GM06990 (cell line): ENCODE results near the gene PRPF19.

ENCODE experiments used
- DNase-seq: peaks from one replicate; pipeline ENCODE4 v3.0.0-alpha.2; 2011; ENCODE audit not compliant: insufficient read length; ENCODE audit errors: extremely low read depth
- H3K27me3 ChIP-seq: replicated peaks from 2 replicates; pipeline ENCODE4 v1.6.0; 2011; ENCODE audit warnings: low read length; ENCODE audit not compliant: control insufficient read depth, insufficient read depth
- H3K36me3 ChIP-seq: 2 replicates; pipeline ENCODE4 v1.5.1; 2011; ENCODE audit warnings: low read length; ENCODE audit not compliant: control insufficient read depth, insufficient read depth
- H3K4me3 ChIP-seq: replicated peaks from 2 replicates; pipeline ENCODE4 v1.5.1; 2011; ENCODE audit warnings: low read depth, mild to moderate bottlenecking, control low read depth, low read length
- TF ChIP-seq, protein P1 (sequence below): IDR thresholded peaks from 2 replicates; pipeline ENCODE4 v1.5.1; 2011; ENCODE audit warnings: low read length, control low read depth, mild to moderate bottlenecking, inconsistent platforms; ENCODE audit not compliant: insufficient read depth, poor library complexity, severe bottlenecking

PRPF19 gene

DNA sequence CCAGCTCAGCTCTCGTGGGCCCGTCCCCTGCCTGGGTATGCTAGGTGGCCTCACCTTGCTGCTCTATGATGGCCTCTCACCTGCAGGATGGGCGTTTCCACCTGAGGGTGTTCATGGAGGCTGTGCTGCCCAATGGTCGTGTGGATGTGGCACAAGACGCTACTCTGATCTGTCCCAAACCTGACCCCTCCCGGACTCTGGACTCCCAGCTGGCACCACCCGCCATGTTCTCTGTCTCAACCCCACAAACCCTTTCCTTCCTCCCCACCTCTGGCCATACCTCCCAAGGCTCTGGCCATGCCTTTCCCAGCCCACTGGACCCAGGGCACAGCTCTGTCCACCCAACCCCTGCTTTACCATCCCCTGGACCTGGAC is 36.9 kb downstream of the PRPF19 start:
- DNase-seq, result no peak

DNA sequence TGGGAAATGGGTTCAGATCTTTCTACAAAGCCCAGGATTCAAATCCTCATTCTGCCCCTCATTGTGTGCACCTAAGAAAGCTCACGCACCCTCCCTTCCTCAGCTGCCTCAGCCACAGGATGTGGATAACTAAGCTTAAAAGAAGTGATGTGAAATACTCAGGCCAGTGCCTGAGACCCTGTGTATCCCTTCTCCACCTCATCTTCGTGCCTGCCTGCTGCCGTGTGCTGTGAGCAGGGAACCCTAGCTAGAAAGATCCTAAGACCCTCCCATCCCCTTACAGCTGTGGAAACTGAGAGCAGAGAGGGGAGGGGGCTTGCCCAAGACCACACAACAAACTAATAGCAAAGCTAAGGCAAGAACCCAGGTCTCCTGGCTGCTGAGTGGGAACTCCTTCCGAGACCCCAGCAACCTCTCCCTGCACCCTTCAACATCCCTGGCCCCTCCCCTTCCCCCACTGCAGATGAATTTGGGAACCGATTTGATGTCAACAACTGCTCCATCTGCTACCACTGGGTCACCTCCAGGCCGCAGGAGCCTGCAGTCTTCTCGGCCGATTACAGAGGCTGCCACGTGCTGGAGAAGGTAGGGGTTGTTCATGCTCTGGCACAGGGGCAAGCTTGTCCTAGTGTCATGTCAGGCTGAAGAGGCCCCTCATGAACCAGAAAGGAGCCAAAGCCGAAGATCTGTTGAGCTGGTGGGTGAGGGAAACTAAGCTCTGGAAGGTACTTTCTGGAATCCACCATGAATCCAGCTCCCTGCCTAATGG is 37.5 kb downstream of the PRPF19 start:
- Histone ChIP-seq H3K36me3 (no peaks in the 10 kb centered on the region), H3K4me3 (no peak overlapping the region), H3K27me3 (no peaks in the 10 kb centered on the region; the same call in 1 of the 2 replicates)
- no peak for DNase-seq
- TF ChIP-seq, protein P1, sequence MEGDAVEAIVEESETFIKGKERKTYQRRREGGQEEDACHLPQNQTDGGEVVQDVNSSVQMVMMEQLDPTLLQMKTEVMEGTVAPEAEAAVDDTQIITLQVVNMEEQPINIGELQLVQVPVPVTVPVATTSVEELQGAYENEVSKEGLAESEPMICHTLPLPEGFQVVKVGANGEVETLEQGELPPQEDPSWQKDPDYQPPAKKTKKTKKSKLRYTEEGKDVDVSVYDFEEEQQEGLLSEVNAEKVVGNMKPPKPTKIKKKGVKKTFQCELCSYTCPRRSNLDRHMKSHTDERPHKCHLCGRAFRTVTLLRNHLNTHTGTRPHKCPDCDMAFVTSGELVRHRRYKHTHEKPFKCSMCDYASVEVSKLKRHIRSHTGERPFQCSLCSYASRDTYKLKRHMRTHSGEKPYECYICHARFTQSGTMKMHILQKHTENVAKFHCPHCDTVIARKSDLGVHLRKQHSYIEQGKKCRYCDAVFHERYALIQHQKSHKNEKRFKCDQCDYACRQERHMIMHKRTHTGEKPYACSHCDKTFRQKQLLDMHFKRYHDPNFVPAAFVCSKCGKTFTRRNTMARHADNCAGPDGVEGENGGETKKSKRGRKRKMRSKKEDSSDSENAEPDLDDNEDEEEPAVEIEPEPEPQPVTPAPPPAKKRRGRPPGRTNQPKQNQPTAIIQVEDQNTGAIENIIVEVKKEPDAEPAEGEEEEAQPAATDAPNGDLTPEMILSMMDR, result no peak

More for the DNA sequence above, 36.9 kb downstream of the PRPF19 start:
- no peak overlapping the region for H3K4me3 ChIP-seq
- TF ChIP-seq, protein P1, result no peak
- no peaks in the 10 kb centered on the region for H3K27me3 ChIP-seq
- no peaks in the 10 kb centered on the region for H3K36me3 ChIP-seq

DNA sequence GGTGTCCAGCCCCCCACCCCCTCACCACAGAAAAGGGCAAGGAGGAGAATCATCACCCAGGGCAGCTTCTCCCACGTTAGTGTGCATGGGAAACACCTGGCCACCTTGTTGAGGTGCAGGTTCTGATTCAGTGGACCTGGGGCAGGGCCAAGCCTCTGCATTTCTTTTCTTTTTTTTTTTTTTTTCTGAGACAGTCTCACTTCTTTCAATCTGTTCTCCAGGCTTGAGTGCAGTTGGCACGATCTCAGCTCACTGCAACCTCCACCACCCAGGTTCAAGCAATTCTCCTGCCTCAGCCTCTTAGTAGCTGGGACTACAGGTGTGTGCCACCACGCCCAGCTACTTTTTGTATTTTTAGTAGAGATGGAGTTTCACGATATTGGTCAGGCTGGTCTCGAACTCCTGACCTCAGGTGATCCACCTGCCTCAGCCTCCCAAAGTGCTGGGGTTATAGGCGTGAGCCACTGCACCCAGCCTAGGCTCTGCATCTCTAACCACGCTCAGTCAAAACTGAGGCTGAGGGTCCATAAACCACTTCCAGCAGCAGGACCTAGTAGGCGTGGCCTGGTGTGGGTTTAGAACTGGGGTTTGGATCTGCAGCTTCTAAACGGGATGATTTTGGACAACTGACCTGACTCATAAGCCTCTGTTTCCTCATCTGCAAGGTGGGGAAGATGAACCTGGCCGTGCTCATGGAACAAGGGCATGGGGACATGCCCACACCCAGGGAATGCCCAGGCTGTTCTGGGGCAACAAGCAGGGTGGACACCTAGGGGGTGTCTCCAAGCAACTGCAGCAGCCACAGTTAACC is 38.3 kb downstream of the PRPF19 start:
- DNase-seq, result no peak
- no peaks in the 10 kb centered on the region for H3K36me3 ChIP-seq
- TF ChIP-seq, protein P1, result no peak

DNA sequence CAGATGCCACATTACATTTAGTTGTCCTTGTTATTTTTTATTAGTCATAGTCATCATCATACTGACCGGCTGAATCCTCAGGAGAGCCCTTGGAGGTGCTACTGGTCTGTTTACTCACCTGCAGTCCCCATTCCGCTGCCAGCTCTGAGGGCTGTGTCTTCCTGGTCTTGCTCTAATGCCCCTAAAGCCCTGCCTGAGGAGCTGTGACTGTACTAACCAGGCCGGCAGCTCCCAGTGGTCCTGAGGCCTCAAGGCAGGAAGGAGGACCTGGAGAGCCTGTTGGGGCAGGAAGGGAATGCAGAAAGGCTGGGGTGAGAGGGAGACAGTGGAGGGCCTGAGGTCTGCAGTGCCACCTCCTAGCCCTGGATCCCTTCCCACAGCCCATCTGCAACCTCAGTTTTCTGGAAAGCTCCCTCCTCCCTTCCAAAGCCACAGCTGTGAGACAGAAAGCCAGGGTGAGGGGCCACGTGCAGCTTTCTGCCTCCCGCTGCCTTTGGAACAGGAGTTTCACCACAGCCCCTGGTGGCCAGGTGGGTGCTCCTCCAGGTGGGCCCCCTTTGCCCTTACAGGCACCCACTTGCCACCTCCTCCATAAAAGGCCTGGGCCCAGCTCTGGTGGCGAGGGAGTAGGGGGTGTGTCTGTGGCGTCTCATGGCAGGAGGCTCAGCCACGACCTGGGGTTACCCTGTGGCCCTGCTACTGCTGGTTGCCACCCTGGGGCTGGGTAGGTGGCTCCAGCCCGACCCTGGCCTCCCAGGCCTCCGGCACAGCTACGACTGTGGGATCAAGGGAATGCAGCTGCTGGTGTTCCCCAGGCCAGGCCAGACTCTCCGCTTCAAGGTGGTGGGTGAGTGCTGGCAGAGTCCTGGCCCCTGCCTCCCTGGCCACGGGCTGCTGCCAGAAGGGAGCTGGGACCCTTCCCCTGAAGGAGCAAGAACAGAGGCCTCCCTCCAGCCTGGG is 39.2 kb downstream of the PRPF19 start, which contains the start of gene ZP1:
ZP1 (plus strand) TSS at position 632 of the 960 bp plus-strand sequence; CDS start at position 652, 20 bp downstream.
- Histone ChIP-seq H3K36me3 (no peaks in the 10 kb centered on the region), H3K27me3 (no peaks in the 10 kb centered on the region; the same call in 1 of the 2 replicates), H3K4me3 (no peak within 1 kb of the TSS)
- DNase-seq, result no peak
- TF ChIP-seq, protein P1, result no peak

More for the DNA sequence above, 38.3 kb downstream of the PRPF19 start:
- Histone ChIP-seq H3K4me3 (no peak overlapping the region), H3K27me3 (no peaks in the 10 kb centered on the region; the same call in 1 of the 2 replicates)

DNA sequence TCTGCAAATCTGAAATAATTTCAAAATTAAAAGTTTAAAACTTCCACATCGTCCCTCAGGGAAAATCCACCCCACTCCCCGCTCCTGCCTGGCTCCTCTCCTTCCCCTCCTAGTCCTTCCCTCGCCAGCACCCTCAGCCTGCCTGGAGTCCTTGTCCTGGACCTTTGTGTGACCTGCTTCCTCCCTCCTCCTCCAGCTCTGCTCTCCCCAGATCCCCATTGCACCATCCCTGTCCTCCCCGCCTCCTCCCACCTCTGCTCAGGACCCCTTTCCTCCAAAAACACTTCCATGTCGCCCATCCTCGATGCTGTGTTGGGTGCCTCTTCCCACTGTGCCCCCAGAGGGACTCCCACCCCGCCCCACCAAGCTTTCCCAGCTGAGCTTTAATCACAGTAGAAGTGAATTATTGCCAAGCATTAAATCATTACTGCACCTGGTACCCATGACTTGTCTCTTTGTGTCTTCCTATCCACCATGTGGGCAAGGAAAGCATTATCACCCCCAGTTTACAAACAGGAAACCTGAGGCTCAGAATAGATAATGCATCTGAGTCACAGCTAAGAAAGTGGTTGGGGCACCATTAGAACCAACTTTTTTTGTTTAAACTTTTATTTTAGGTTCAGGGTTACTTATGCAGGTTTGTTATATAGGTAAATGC is 41.4 kb downstream of the PRPF19 start:
- DNase-seq, result no peak
- H3K27me3 ChIP-seq, result no peaks in the 10 kb centered on the region; the same call in 1 of the 2 replicates
- no peak overlapping the region for H3K4me3 ChIP-seq
- no peaks in the 10 kb centered on the region for H3K36me3 ChIP-seq
- TF ChIP-seq, protein P1, result no peak
